HL-60/S4 (cell line): ENCODE results near the gene FAM78B.

Source experiments
- in situ Hi-C: fragments of 300-500 bp; cut with MboI; formaldehyde crosslinking; loops from 2 replicates; pipeline ENCODE4 v1.14.3; 2022; ENCODE audit warnings: low sequenced_read_pairs

Gene FAM78B

DNA sequence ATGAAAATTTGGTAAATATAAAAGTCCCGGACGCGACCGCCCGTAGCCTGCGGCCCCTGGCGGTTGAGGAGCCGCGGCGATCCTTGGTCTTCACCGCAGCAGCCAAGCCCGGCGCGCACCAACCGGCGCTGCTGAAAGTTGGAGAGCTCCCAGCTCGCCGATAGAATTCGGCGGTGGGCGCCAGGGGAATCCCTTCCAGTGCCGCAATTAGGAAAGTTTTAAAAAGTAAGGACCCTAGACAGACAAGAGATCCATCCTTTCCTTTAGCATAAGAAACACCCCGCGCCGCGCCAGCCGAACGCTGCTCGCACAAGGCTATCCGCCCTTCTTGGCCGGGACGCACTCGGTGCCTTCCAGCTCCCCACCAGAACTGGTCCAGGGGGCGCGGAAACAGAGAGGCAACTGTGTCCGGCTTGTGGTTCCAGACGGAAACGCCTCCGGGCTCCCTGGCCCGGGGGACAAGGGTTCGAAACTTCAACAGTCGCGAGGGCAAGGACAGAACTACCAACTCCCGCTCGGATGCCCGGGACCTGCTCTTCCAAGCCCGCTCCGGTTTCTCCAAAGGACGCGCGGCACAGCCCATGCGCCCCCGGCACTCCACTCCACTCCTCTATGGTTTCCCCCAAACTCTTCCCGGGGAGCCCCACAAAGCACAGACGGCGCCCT, 1.7 kb downstream of the FAM78B start:
- in situ Hi-C loops = no loop called here

DNA sequence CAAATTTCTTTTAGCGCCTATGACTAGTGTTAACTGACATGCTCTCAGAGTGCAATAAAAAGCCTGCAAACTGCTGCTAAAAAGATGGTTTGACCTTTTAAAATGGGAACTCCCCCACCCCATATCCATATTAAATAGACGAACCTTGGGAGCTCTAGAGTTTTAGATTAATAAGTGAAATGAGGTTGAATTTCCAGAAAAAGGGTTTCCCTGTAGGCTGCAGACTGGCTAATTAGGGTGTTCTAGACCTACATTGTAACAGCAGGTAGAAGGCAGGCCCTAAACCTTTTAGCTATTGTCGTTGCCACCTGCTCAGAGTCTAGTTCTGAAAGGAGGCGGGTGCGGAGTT, 2.2 kb downstream of the FAM78B start:
- in situ Hi-C loops = no loop called here

DNA sequence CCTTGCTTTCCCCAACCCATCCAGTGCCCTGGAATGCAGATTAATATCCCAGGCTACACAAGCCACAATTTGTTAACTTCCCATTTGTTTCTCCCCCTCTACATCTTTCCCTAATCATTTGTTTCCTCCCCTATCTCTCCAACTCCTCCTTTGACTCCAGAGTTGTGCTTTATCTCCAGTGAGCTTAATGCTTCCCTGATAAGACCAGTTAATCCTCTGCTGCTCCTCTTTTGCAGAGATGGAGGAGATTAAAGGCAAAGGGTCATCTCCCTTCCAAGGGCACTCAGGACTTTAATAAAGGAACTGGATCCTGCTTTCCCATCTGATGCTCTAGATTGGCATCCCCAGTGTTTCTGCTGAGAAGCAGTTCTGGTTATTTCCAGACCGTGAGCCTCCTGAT, 7.1 kb downstream of the FAM78B start:
- in situ Hi-C loops = no loop called here

DNA sequence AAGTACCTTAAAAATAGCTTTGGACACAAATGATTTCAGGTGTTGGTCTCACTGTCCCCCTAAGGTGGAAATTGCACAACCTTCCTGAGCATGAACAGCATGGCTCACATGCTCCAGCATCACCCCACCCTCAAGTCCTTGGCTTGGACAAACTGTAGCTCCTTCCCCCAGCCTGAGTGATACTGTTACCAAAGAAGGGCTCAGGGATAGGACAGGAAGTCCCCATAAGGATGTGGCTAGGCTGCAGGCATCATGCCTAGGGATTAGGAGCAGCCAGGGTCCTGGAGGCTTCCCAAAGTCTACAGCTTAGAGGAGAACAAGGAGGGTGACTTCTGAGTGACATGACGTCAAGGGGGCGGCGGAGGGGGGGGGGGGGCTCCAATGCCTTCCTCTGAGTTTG, 10.1 kb downstream of the FAM78B start:
- in situ Hi-C loops = no loop called here

- in situ Hi-C loops = no loop called here
Measured at GRCh38 chr1:166155108-166155507, 11.7 kb downstream of the FAM78B start.

GRCh38 chr1:166153525-166154314, 13.1 kb downstream of the FAM78B start:
- in situ Hi-C loops = no loop called here

DNA sequence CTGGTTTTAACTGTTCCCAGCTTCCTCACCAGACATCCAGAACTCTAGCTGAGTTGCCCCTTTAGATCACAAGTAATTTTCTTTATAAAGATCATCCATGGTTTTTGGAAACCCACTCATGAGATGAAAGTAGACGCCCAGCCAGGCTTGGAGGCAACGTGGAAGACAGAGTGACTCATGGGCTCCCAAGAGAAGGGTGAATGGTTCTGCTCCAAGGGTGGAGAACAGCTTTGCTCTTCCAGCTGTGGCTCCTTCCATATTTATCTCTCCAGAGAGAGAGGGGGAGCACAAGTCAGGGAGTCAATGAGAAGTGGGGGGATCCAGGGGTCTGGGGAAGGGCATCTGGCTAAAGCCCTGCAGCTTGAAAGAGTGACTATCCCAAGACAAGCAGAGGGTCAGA, 13.8 kb downstream of the FAM78B start:
- in situ Hi-C loops = no loop called here

DNA sequence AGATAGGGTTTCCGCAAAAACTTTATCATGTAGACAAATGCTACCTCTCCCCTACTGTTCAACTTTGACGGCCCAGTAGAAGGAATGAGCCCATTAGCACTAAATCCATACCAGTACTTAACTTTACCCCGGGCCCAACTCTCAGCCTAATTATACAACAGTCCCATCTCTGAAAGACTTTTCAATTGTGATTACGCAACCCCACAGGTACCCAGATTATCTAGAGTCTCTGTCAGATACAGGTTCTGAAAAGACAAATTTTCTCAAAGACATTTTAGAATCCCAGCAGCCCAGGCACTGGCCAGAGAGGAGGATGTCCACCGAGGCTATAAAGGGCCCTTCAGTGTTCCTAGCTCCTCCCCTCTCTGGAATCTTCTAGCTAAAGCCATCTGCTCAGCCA, 15.0 kb downstream of the FAM78B start:
- in situ Hi-C loops = no loop called here

DNA sequence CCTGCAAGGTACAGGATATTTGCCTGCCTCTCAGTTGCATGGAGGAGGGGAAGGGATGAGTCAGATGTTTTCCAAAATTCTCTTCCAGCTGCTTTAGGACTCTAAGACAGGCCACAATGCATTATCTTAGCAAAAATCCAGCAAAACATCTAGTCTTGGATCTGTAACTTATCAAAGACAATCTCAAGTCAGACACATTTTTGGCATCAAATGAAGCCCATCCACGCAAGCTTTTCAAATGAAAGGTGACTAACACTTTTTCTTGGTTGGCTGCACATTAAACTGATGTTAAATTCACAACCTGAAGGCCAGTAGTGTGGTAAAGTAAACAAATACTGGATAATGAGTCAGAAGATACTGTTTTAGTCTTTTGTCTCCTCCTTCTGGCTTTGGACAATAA, 21.3 kb downstream of the FAM78B start:
- in situ Hi-C loops = no loop called here

GRCh38 chr1:166141969-166142368, 24.8 kb downstream of the FAM78B start:
- in situ Hi-C loops = no loop called here

DNA sequence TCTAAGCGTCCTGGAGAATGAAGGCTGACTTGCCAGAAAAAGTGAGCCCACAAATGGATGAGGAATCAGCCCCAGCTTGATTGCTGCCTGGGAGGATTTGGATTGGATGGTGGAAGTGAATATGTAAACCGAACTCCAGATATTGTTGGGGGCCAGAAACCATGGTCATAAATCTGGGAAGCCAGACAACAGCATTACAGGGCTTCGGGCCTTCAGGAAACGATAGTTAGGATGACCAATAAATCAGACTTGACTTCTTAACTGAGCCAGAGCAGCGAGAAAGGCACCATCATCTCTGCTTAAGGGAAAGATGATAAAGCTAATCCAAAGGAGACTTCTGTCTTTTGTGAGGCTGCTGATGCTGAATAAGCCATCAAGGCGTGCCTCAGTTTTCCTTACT, 26.6 kb downstream of the FAM78B start:
- in situ Hi-C loops = no loop called here

DNA sequence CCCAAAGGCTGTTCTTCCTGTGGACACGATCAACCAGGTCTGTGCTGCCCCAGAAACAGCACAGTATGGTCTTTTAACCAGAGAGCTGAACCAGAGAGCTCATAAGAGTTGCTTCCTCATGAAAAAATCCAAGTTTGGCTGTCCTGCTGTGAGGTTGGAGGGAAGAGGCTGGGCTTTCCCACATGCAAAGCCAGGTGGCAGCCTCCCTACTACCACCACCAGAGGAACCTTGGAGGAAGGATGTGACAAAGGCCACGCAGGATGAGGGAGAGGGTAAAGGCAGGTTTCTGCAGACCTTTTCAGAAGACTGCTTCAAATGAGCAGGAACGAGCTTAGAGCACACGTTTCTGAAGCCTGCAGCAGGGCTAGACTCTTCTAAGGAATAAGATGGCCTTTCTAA, 27.1 kb downstream of the FAM78B start:
- in situ Hi-C loops = no loop called here

- in situ Hi-C loops = no loop called here
Measured at GRCh38 chr1:166136699-166137401, 30.0 kb downstream of the FAM78B start.

- in situ Hi-C loops = no loop called here
Measured at GRCh38 chr1:166136222-166136621, 30.6 kb downstream of the FAM78B start.

GRCh38 chr1:166133857-166134256, 32.9 kb downstream of the FAM78B start:
- in situ Hi-C loops = no loop called here

GRCh38 chr1:166133276-166133841, 33.4 kb downstream of the FAM78B start:
- in situ Hi-C loops = no loop called here

GRCh38 chr1:166132496-166132895, 34.3 kb downstream of the FAM78B start:
- in situ Hi-C loops = no loop called here

GRCh38 chr1:166129006-166129405, 37.8 kb downstream of the FAM78B start:
- in situ Hi-C loops = no loop called here

DNA sequence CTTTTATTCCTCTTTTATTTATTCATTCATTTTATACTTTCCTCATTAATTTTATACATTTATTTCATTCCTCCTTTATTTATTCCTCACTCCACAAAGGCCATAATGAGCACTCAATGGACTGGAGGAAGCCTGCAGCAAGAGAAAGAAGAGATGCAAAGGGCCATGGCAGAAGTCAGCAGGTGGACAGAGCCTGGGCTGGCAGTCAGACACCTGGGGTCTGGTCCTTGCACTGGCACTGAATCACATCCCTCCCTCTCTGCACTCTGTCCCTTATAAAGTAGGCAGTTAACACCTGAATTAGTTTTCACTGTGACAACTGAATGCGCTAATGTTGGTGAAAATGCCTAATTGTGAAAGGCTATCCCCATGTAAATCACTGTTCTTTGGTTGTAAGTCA, 38.6 kb downstream of the FAM78B start:
- in situ Hi-C loops = no loop called here

DNA sequence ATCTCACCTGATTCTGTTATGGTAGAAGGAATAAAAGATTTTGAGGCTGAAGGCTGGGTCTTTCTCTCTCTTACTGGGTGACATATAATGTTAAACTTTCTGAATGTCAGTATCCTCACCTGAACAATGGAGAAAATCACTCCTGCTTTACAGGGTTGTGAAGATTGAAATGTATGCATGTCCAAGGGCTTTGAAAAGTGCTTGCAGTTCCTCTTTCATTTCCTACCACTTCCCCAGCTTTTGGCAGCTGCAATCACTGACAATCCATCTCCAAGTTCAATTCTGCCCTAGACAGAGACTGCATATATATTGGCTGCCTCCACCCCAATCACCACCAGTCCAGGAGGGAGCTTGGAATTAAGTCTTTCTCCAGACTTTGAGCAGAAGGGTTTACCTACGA, 39.8 kb downstream of the FAM78B start:
- in situ Hi-C loops = no loop called here

GRCh38 chr1:166122873-166123466, 43.8 kb downstream of the FAM78B start:
- in situ Hi-C loops = no loop called here
